Cerebellar cortex (tissue), 1 donor: ENCODE results near the gene CC2D2A.
A peak's percentile ranks its signal among the peaks of the same experiment; 100 is the strongest.

Experiments used
- DNase-seq: peaks from one replicate; pipeline ENCODE4 v3.0.0-alpha.2; 2015; ENCODE audit warnings: low spot score

CC2D2A gene

GRCh38 chr4:15466596-15466995, 3.1 kb upstream of the CC2D2A start:
- no peak for DNase-seq

- no peak for DNase-seq
These were observed 420 bp downstream of the CC2D2A start for GRCh38 chr4:15470128-15470475.

- DNase-seq = no peak
These were observed 6.7 kb downstream of the CC2D2A start for GRCh38 chr4:15476396-15476795.

GRCh38 chr4:15478724-15479088, 9.0 kb downstream of the CC2D2A start:
- DNase-seq = no peak

- peak; percentile 96 for DNase-seq
These were observed 9.6 kb downstream of the CC2D2A start for GRCh38 chr4:15479089-15479912.

GRCh38 chr4:15479913-15480185, 10.2 kb downstream of the CC2D2A start:
- DNase-seq = no peak

- no peak for DNase-seq
These were observed 12.5 kb downstream of the CC2D2A start for GRCh38 chr4:15481961-15482745.

- DNase-seq = no peak
These were observed 13.2 kb downstream of the CC2D2A start for GRCh38 chr4:15482842-15483241.

- DNase-seq = no peak
These were observed 18.5 kb downstream of the CC2D2A start for GRCh38 chr4:15488136-15488535.

GRCh38 chr4:15488658-15489470, 19.2 kb downstream of the CC2D2A start:
- DNase-seq = no peak

- DNase-seq = no peak
These were observed 19.9 kb downstream of the CC2D2A start for GRCh38 chr4:15489551-15489950.

- DNase-seq = no peak
These were observed 23.7 kb downstream of the CC2D2A start for GRCh38 chr4:15493411-15493810.

- DNase-seq = no peak
These were observed 25.9 kb downstream of the CC2D2A start for GRCh38 chr4:15495621-15496020.

GRCh38 chr4:15498356-15498755, 28.7 kb downstream of the CC2D2A start:
- no peak for DNase-seq

GRCh38 chr4:15500701-15501100, 31.0 kb downstream of the CC2D2A start:
- no peak for DNase-seq

- DNase-seq = no peak
These were observed 32.3 kb downstream of the CC2D2A start for GRCh38 chr4:15501941-15502340.

GRCh38 chr4:15502384-15502783, 32.7 kb downstream of the CC2D2A start:
- DNase-seq = no peak

GRCh38 chr4:15504041-15504440, 34.4 kb downstream of the CC2D2A start:
- no peak for DNase-seq

- no peak for DNase-seq
These were observed 36.8 kb downstream of the CC2D2A start for GRCh38 chr4:15506464-15506863.

GRCh38 chr4:15507679-15508078, 38.0 kb downstream of the CC2D2A start:
- DNase-seq = no peak

- no peak for DNase-seq
These were observed 41.3 kb downstream of the CC2D2A start for GRCh38 chr4:15510961-15511360.

GRCh38 chr4:15513545-15513944, 43.9 kb downstream of the CC2D2A start:
- DNase-seq = no peak

- no peak for DNase-seq
These were observed 45.4 kb downstream of the CC2D2A start for GRCh38 chr4:15515106-15515505.
